SIG-M5 treated with dmso at 0.1 percent for 504 hours (cell line): ENCODE data around the gene OAF.
"Not testable (repeated sequence)": the region's sequence is repeated elsewhere in the genome, so short reads cannot be mapped to it uniquely, and the experiment has no call there.

ENCODE experiments used
- DNase-seq: peaks from one replicate; lab custom pipeline; 2025; ENCODE audit not compliant: unreplicated experiment; lab: John Stamatoyannopoulos, UW

Gene OAF

DNA sequence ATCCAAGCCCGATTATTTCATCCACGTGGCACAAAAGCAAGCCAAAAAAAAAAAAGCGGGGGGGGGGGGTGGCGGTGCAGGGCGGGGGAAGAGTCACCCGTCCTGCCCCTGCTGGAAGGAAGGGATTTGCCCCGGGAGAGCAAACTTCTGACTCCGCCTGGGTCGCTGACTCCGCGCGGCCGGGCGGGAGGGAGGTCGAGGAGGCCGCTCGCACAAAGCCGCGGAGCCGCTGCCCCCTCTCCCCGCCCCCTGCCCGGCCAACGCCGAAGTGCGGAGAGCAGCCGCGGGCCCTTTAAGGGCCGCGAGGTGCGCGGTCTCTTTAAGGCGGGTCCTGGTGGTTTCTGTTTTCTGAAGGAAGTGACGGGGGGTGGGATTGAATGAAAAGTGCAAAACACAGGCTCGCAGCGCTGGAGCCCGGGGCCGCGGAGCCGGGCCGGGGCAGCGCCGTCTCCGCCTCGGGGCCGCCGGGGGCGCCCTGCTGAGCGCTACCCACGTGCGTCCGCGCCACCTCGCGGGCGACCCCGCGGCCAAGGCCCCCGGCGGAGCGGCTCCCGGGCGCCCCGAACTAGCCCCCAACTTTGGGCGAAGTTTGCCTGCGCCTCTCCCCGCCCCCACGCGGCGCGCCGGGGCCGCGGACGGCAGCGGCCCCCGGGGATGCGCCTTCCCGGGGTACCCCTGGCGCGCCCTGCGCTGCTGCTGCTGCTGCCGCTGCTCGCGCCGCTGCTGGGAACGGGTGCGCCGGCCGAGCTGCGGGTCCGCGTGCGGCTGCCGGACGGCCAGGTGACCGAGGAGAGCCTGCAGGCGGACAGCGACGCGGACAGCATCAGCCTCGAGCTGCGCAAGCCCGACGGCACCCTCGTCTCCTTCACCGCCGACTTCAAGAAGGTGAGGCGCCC is at the start of gene OAF:
OAF (plus strand) TSS at position 407 of the 896 bp plus-strand sequence; CDS start at position 655, 248 bp downstream.
- peak; percentile 74 for DNase-seq

DNA sequence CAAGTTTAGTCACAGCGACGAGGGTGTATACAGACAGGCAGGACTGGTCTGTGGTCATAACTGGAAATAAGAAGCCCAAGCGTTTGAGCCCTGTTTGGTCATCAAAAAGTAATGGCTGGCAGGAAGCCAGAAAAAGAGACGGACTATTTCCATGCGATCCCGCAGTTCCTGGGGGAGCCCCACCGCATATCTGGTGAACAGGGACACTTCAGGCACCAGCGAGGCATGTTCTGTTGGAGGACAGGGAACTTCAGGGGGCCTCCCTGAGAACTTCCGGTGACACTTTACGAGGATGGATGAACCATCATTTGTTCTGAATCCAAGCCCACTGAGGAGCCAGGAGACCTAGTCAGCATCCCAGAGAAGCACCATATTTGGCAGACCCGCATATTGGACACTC is 43.2 kb upstream of the OAF start:
- DNase-seq: no peak

DNA sequence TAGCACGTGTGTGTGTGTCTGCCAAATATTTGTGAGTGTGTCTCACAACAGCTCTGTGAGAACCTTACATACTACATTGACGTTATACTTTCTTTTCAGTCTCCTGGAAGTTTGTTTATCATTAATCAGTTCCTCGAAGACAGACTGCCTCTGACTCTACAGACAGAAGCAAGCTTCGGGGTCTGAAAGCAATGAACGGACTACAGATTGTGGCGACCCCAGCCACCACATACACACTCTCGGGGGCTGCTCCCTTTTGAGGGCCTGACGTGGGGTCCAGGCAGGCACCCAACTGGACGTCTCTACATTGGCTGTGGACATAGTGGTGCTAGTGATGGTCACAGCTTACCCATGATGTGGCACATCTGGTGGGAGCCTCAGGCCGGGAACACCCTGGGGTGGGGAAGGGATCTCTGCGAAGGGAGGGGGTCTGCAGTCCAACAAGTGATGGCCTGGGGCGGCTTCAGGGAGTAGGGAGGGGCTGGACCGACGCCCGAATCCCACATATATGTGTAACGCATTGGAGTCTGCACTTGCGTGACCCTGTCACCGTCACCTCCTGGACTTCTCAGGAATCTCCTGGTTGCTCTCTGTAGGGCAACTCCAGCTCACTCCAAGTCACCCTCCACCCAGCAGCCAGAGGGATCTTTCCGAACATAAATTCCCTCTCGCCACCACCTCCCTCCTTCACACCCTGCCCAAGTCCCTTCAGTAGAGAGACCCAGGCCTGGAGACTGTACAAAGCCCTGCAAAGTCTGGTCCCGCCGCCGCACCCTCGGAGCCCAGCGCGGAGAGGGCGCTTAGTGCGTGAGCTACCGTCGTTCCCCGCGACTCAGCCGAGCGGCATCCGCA is 42.5 kb upstream of the OAF start:
- DNase-seq: no peak

DNA sequence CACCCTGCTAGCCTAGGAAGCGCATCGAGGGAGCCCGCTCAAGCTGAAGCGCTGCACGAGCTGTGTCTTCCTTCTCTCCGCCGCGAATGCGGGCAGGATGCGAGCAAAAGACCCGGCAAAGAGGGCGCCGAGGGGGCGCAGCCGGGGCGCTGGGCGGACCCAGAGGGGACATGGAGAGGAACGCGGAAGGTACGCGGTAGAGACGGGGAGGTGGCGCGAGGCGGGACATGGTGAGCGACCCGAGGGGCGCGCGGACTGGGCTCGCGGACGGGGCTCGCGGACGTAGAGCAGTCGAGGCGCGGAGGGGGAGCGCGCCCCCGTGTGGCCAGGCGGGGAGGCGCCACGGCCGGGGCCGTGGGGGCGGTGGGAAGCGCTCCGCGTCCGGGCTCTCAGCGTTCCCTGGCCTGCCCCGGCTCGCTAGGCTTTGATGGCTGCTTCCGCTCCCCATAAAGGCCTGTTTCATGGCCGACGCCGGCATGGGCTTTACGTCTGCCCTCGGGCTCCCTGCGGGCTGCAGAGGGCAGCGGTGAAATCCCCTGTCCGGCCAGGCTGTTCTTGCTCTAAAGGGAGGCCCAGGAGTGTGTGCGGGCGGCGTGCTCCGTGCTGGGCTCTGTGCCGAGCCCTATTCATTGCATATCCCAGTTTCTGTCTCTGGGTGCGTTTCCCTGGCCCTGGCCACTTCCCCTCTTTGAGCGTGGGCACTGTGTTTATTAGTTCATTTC is 41.7 kb upstream of the OAF start:
- no peak for DNase-seq

DNA sequence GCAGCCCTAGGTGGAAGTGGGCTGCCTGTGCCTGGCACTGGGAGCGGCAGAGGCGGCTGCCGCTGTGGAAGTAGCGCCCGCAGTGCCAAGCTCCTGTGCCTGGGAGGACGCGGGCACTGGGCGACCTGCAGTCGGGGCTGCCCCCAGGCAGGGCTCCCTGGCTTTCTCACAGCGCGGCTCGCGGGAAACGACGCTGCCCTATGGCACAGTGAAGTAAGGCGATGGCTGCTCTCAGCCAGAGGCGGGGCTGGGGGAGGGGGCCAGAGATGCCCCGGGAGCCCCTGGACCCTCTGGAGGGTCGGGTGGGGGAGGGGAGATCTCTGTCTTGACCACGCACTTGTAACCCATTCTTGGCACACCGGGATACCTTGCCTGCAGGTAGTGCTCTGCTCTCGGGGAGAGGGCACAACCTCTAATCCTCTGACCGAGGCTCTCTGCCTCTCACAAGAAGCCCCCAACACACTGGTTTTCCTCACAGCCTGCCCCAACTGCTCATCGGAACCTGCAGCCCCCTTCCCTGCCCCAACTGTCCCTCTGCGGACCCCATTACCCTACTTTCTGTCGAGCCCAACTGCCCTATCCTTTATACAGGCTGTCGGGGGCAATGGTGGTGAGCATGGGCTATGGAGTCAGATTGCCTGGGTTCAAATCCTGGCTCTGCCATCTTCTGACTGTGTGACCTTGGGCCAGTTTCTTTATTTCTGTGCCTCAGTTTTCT is 40.7 kb upstream of the OAF start:
- no peak for DNase-seq

DNA sequence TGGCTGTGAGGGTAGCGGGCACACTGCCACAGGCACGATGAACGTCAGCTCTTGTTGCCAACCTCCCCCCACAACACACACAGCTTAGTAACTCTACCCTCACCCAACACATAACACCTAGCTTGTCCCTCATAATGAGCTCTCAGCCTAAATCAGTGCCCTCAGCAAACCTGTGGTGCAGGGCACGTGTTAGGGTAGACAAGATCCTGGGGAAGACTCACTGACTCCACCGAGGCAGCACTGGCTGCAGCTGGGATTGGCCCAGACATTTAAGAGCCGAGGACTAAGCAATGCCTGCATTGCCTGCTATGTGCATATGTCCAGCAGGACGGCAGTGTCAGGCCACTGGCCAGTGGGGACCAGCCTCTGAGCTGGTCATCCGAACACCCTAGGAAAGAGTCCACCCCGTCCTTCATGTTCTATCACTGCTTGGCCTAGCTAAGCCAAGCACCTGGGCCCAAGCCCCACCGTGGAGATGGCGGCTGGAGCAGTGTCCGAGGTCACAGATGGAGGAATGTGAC is 40.0 kb upstream of the OAF start:
- DNase-seq: no peak

DNA sequence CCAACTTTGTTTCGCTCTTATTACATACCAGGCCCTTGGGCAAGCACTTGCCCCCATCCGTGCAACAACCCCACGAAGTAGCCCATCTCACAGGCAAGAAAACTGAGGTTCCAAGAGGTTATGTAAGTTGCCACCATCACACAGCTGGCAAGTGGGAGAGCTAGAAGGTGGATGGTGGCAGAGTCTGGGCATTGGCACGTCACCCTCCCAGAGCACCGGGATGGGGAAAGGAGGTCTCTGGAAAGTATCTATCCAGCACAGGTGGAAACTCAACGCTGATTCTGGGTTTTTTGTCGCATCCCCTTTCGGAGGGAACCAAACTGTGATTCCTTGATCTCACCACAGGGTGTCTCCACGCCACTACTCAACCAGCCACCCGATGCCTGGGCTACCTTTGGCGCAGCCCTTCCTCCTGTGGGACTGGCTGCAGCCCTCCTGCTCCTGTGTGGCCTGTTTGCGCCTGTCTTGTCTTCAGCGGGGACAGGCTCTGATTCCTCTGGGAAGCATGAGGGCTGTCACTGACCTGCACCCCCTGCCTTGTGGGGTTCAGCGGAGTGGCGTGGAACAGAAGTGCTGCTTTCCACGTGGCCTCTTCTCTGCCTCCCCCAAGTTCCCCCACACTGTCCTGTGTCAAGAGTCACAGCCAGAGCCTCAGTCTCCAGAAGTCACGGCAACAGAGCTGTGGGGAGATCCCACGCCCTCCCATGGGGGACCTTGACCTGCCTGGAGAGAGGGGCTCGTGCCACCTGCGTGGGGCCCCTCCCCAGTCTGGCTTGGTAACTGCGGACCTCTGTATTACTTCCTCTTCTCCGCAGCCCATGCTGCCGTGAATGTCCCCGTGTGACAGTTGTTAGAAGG is 38.5 kb upstream of the OAF start:
- peak; percentile 50 for DNase-seq

DNA sequence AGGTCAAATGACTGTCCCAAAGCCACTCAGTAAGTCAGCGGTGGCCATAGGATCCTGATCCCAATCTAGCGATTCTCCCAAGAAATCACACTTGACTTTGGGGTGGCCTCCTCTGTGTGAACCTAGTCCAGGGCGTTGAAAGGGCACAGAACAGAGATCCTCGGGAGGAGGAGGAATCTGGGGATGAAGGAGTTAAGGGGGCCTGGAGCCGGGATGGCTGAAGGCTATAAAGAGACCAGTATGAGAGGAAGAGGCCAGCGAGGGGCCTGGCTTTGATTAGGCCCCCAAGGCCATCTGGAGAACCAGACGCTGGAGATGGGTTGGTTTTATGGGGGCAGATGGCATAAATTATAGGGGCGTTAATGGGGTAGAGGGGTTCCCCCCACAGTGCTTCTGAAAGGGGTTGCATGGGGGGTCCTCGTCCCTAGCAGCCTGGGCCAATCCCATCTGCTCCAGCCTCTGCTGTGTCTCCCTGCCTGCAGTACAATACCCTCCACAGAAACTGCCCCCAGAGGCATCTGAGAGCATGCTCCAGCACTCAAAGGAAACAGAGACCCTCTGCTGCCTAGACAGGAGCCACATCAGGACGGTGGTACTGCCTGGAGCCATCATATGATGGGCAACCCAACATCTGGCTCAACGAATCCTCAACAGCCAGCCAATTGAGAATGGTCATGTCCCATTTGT is 37.7 kb upstream of the OAF start:
- DNase-seq: no peak

DNA sequence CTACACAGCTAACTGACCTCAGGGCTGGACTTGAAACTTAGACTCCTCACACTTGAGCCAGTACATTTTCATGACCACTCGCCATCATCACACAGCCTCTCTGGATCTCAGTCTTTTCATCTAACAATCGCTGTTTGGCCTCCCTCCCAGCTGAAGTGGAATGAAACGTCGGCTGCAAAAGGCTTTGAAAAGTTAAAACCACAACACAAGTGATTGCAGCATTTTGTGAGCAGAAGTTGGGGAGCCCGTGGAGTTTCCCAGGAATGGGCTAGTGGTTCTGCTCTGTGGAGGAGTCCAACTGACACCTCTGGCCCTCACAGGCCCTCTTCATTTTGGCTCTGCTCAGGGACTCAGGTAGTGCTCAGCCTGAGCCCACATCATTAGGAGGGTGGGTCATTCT is 37.0 kb upstream of the OAF start:
- no peak for DNase-seq

DNA sequence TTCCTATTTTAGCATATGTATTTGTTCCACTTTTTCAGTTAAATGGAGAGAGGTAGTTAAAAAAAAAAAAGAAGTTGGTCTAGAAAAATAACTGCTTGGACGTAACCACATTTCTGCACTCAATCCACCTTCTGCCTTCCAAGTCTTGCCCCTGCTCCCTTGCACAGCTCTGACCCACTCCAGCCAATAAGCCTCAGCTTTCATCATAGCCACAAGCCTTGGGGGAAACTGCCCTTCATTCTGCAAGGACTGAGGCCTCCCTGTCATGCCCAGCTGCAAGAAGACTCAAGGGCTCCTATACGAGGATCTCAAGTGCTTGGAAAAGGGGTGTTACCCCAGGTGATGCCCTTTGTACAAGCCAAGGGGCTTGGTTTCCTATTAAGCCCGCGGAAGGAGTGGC is 36.0 kb upstream of the OAF start:
- no peak for DNase-seq

DNA sequence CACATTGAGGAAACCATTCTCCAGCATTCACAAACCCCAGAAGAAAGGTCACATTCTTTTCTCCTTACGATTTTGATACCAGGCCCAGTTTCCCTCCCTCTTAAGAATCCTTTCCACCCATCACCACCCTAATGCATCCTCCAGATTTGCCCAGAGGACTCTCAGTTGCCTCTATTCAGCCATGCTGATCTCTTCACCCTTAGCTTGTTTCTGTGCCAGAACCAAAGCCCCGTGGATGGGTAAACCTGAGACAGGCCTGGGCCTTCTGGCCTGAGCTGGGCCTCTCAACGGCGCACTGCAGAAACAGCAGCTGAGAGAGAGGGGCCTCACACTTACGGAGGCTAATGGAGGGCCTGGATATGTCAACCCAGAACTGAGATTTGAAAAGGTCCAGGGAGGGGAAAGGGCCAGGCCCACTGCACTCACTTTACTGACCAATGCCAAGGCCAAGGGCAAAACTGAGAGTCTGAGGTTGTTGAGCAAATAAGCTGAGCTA is 32.2 kb upstream of the OAF start:
- no peak for DNase-seq

DNA sequence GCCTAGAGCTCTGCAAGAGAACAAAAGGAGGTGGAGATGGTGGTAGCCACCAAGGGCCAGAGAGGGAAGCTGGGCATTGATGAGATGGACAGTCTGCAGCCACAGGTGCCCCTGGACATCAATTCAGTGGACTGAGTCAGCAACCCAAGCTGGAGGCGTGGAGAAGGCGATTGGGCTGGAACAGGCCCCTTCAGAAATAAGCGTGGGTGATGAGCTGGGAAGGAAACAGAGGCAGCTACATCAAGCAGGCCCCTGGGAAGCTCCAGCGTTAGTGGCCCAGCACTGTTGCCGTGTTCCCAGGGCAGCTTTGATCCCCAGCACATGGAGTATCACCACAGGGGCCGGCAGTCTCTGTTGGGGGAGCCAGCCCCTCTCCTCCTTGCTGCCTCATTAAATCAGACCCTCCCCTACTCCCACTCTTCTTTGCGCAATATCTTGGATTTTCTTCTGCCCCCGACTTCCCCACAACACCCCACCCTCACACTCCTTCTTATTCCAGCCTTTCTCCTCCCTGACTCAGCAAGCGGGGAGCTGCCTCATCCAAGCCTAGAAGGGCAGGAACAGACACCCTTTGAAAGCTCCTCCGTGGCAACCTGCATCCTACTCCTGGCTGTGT is 31.7 kb upstream of the OAF start:
- DNase-seq: no peak

DNA sequence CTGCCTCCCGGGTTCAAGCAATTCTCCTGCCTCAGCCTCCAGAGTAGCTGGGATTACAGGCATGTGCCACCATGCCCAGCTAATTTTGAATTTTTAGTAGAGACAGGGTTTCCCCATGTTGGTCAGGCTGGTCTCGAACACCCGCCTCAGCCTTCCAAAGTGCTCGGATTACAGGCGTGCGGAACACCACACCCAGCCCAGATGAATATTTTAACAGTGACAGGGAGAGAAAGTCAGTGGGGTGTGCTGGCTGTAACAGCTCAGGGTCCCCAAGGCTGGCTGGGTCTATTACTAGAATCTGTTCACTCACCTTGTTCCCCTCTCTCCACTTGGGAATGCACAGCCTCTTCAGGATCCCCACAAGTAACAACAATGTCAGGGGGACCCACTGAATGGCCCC is 30.8 kb upstream of the OAF start:
- not testable (repeated sequence) for DNase-seq

DNA sequence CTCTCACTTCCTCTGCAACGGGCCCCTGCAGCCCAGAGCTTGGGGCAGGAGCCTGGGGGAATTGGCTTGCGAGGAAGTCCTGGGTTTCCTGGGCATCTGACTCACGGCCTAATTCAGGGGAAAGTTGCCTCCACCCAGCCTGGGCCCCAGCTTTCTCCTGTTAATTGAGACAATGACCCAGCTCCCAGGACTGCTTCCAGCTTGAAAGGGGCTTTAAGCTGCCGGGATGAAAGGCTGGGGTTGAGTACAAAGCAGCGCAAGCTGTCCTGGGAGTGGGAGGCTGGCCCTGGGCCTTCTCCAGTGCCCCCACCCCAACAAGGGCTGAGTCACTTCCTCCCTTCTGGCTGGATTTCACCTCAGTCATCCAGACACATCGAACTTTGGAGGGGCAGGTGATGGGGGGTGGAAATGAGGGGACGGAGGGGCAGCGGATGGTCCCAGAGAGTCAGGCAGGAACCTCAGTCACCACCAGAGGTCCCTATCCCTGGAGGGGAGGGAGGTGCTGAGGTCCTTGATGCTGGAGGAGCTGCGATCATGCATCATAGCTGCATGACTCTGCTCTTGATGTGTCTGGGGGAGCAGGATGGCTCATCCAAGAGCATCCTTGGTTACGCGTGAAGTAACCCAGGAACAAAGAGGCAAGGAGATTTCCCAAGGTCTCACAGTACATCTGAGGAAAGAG is 30.1 kb upstream of the OAF start:
- no peak for DNase-seq

DNA sequence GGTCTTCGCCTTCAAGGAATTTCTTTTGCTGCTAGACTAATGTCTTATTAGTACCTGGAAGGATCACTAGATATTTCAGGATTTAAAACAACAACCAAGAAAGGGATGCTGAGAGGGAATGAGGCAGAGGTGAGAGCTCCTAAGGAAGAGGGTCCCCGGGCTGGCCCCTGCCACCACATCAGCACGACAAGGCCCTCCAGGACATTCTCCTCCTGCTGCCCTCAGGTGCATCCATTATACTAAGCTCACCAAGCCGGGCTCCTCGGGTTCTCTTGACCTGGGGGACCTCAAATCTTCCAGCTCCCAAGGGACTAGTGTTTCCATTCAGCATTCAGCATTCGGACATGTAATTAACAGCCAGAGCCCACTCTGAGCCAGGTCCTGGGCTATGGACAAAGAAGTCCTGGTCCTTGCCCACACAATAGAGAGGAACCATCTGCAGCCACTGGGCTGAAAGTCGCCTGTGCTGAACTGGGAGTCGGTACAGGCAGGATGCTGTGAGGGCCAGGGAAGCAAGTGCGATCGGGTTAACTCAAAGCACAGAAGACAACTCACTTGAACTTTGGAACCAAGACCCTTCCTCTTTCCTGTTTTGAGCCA is 29.4 kb upstream of the OAF start:
- no peak for DNase-seq

DNA sequence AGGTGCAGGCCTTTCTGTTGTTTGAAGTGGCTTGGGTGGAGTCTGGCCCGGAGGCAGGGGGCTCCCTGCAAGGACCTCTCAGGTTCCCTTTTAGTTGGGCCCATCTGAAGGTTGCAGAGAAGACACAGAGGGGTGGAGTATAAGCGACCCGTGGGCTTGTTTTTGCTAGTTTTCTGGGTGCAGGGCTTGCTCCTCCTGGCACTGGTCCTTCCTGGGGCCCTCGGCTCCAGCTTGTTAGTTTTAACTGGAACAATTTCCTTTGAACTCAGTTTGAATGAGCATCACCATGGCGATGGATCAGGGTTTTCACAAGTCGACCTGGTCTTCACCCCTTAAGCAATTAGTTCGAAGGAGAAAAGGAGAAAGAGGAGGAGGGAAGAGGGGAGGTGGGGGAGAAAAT is 28.5 kb upstream of the OAF start:
- DNase-seq: no peak

DNA sequence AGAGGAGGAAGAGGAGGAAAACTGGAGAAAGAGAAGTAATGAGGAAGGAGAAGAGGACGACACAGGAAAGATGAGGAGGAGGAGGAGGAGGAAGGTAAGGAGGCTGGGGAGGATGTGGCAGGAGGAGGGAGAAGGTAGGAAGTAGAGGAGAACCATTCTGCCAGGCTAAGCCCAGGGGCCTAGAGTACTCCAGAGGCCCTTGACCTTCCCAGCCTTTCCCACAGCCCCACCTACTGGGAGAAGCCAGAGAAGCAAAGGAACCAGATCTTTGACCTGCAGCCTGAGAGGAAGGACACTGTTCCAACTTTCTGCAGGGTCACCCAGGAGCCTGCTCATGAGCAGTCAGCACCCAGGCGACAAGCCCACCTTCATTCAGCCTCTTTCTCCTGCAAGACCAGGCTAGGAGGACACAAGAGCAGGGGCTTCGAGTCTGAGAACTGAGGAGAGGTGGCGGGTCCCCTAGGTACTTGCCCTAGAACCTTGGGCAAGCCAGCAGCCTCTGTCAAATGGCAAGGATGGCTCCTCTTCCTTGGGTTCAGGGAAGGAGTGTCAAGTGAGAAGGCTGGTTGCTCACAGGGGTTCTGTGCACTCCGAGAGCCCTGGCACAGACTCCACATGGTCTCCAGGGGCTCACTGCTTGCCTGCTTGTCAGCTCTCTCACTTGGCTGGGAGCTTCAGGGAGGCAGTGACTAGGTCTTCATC is 27.9 kb upstream of the OAF start:
- DNase-seq: no peak
